Caco-2 (cell line): ENCODE measurements around the gene GRB14. TPM values are rescaled to one million over a fixed set of nuclear protein-coding genes. Genes with fewer than 3 reads are reported as not detected.
"Not testable (repeated sequence)": the region's sequence is repeated elsewhere in the genome, so short reads cannot be mapped to it uniquely, and the experiment has no call there.

Source experiments
- BruUV-seq: library from RNA; stranded (reverse); fragments of 400-500 nt; replicated peaks from 2 replicates; lab custom pipeline; 2021; lab: Mats Ljungman, UMichigan
- CTCF ChIA-PET: fragments of 300-600 bp; sonication (Branson Sonifier 250); formaldehyde crosslinking; loops from one replicate; lab custom pipeline; 2022; ENCODE audit warnings: antibody characterized with exemption; lab: Charles Lee
- POLR2A ChIA-PET: fragments of 300-600 bp; sonication (Branson Sonifier 250); formaldehyde crosslinking; loops from one replicate; lab custom pipeline; 2022; ENCODE audit warnings: antibody characterized with exemption; lab: Charles Lee
- DNase-seq, 2 experiments: peaks; one replicate each; pipeline versions ENCODE4 v3.0.0 to v3.0.0-alpha.2; 2020 to 2022
- H3K27me3 ChIP-seq: replicated peaks from 2 replicates; pipeline ENCODE4 v1.6.0; 2011; ENCODE audit warnings: low read length; ENCODE audit not compliant: control insufficient read depth, insufficient read depth
- H3K36me3 ChIP-seq: 2 replicates; pipeline ENCODE4 v1.5.1; 2011; ENCODE audit warnings: low read length; ENCODE audit not compliant: control insufficient read depth, insufficient read depth
- H3K4me1 ChIP-seq: fragments of 250-450 bp; sonication (Bioruptor Pico); 2 replicates; pipeline ENCODE4 v1.5.1; 2020; ENCODE audit warnings: mild to moderate bottlenecking
- H3K4me3 ChIP-seq: 2 replicates; pipeline ENCODE4 v1.5.1; 2011; ENCODE audit warnings: low read depth, mild to moderate bottlenecking, control low read depth, low read length
- H3K9me3 ChIP-seq: fragments of 250-450 bp; sonication (Bioruptor Pico); 2 replicates; pipeline ENCODE4 v1.5.1; 2020; ENCODE audit warnings: mild to moderate bottlenecking, moderate library complexity
- H3K27ac Mint-ChIP-seq: one replicate; pipeline ENCODE4 v1.8.0; 2022; ENCODE audit warnings: mixed read lengths; ENCODE audit not compliant: unreplicated experiment
- H3K27me3 Mint-ChIP-seq: one replicate; pipeline ENCODE4 v1.8.0; 2022; ENCODE audit warnings: mixed read lengths; ENCODE audit not compliant: insufficient read depth, unreplicated experiment
- H3K36me3 Mint-ChIP-seq: one replicate; pipeline ENCODE4 v1.8.0; 2022; ENCODE audit warnings: mild to moderate bottlenecking, mixed read lengths; ENCODE audit not compliant: insufficient read depth, unreplicated experiment
- H3K4me1 Mint-ChIP-seq: one replicate; pipeline ENCODE4 v1.8.0; 2022; ENCODE audit warnings: low read depth, mixed read lengths; ENCODE audit not compliant: unreplicated experiment
- H3K4me3 Mint-ChIP-seq: one replicate; pipeline ENCODE4 v1.8.0; 2022; ENCODE audit warnings: mild to moderate bottlenecking, moderate library complexity, mixed read lengths; ENCODE audit not compliant: unreplicated experiment
- H3K9me3 Mint-ChIP-seq: one replicate; pipeline ENCODE4 v1.8.0; 2022; ENCODE audit warnings: mixed read lengths; ENCODE audit not compliant: unreplicated experiment
- intact Hi-C: fragments of 100-400 bp; cut with micrococcal nuclease; formaldehyde crosslinking; loops from one replicate; pipeline ENCODE4 v1.10.0; 2022; ENCODE audit not compliant: unreplicated experiment
- total RNA-seq: library from RNA; stranded (reverse); gene quantifications from 2 replicates; pipeline ENCODE4 v1.2.3, GENCODE V29; 2022
- TF ChIP-seq, protein P1 (sequence below), 2 experiments: fragments of 200-600 bp in 1 of 2; IDR thresholded peaks; 1 replicate in 1 of 2; 2 replicates in 1 of 2; pipeline versions ENCODE4 v1.5.1 to v1.8.0; 2011 to 2022; ENCODE audit warnings: antibody characterized with exemption in 1 of 2, control low read depth in 1 of 2, inconsistent platforms in 1 of 2, low read depth in 1 of 2, low read length in 1 of 2, mild to moderate bottlenecking in 1 of 2, moderate library complexity in 1 of 2; ENCODE audit not compliant: insufficient read depth in 1 of 2, severe bottlenecking in 1 of 2, unreplicated experiment in 1 of 2

The GRB14 gene
- total RNA-seq, 1 experiment from 2014 or later, result 12.7 TPM

- intact Hi-C loops, result no loop called here
- no peak overlapping the region for H3K27ac Mint-ChIP-seq
- no peaks in the 10 kb centered on the region for H3K9me3 Mint-ChIP-seq
- H3K9me3 ChIP-seq, result no peaks in the 10 kb centered on the region
- no peaks in the 10 kb centered on the region for H3K27me3 Mint-ChIP-seq
- no peaks in the 10 kb centered on the region for H3K27me3 ChIP-seq
- DNase-seq, result no peak
- H3K36me3 Mint-ChIP-seq, result no peaks in the 10 kb centered on the region
- CTCF ChIA-PET, result no interaction called here
- no peak overlapping the region for H3K4me3 ChIP-seq
- peaks cover 6% of the 10 kb centered on the region for H3K4me1 Mint-ChIP-seq
- H3K36me3 ChIP-seq, result no peaks in the 10 kb centered on the region
- POLR2A ChIA-PET, result no interaction called here
- BruUV-seq, result no TSS peak
- TF ChIP-seq, protein P1, sequence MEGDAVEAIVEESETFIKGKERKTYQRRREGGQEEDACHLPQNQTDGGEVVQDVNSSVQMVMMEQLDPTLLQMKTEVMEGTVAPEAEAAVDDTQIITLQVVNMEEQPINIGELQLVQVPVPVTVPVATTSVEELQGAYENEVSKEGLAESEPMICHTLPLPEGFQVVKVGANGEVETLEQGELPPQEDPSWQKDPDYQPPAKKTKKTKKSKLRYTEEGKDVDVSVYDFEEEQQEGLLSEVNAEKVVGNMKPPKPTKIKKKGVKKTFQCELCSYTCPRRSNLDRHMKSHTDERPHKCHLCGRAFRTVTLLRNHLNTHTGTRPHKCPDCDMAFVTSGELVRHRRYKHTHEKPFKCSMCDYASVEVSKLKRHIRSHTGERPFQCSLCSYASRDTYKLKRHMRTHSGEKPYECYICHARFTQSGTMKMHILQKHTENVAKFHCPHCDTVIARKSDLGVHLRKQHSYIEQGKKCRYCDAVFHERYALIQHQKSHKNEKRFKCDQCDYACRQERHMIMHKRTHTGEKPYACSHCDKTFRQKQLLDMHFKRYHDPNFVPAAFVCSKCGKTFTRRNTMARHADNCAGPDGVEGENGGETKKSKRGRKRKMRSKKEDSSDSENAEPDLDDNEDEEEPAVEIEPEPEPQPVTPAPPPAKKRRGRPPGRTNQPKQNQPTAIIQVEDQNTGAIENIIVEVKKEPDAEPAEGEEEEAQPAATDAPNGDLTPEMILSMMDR (IDR thresholded peaks at IDR 0.05; ENCODE audit: insufficient read depth in 1 of 2, low read depth in 1 of 2, low read length in 1 of 2, severe bottlenecking in 1 of 2, unreplicated experiment in 1 of 2), result no peak
- H3K4me3 Mint-ChIP-seq, result no peak overlapping the region
- no peaks in the 10 kb centered on the region for H3K4me1 ChIP-seq
Observed at GRCh38 chr2:164554487-164554886, 66.8 kb downstream of the GRB14 start.

- Histone ChIP-seq H3K4me1 (no peaks in the 10 kb centered on the region), H3K9me3 (no peaks in the 10 kb centered on the region), H3K27me3 (no peaks in the 10 kb centered on the region), H3K4me3 (no peak overlapping the region), H3K36me3 (no peaks in the 10 kb centered on the region)
- Mint-ChIP-seq H3K27ac (no peak overlapping the region), H3K27me3 (no peaks in the 10 kb centered on the region), H3K4me3 (no peak overlapping the region), H3K4me1 (peaks cover 6% of the 10 kb centered on the region), H3K9me3 (no peaks in the 10 kb centered on the region), H3K36me3 (no peaks in the 10 kb centered on the region)
- TF ChIP-seq, protein P1 (IDR thresholded peaks at IDR 0.05; ENCODE audit: insufficient read depth in 1 of 2, low read depth in 1 of 2, low read length in 1 of 2, severe bottlenecking in 1 of 2, unreplicated experiment in 1 of 2), result no peak
- no peak for DNase-seq
- POLR2A ChIA-PET, result no interaction called here
- BruUV-seq, result no TSS peak
- intact Hi-C loops, result no loop called here
- CTCF ChIA-PET, result no interaction called here
Observed at GRCh38 chr2:164551519-164551918, 69.8 kb downstream of the GRB14 start.

GRCh38 chr2:164549705-164550104 is 71.6 kb downstream of the GRB14 start:
- H3K27ac Mint-ChIP-seq, BruUV-seq, H3K27me3 ChIP-seq, H3K9me3 Mint-ChIP-seq, intact Hi-C loops, H3K4me3 ChIP-seq, CTCF ChIA-PET, POLR2A ChIA-PET, H3K4me1 Mint-ChIP-seq, H3K36me3 Mint-ChIP-seq, H3K4me3 Mint-ChIP-seq, H3K9me3 ChIP-seq, H3K4me1 ChIP-seq, H3K27me3 Mint-ChIP-seq, H3K36me3 ChIP-seq, DNase-seq: not testable (repeated sequence)

DNA sequence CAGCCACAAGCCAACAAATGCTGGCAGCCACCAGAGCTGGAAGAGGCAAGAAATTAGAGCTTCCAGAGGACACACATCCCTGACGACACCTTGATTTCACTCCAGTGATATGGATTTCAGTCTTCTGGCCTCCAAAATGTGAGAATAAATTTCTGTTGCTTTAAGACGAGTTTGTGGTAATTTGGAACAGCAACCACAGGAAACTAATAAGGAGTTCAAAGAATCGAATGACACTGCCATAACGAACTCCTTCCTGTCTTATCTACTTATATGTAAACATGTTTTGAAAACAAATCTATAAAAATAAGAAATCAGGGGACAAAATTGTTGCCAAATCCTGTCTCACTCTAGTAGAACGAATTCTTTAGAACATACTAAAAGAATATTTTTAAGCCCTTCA is 75.8 kb downstream of the GRB14 start:
- H3K27ac Mint-ChIP-seq, result no peak overlapping the region
- DNase-seq, result no peak
- no peaks in the 10 kb centered on the region for H3K36me3 Mint-ChIP-seq
- H3K9me3 Mint-ChIP-seq, result peaks cover 10% of the 10 kb centered on the region
- H3K27me3 Mint-ChIP-seq, result no peaks in the 10 kb centered on the region
- peaks cover 4% of the 10 kb centered on the region; the same call in 1 of the 2 replicates for H3K9me3 ChIP-seq
- no peak overlapping the region for H3K4me3 Mint-ChIP-seq
- no peaks in the 10 kb centered on the region for H3K36me3 ChIP-seq
- TF ChIP-seq, protein P1 (IDR thresholded peaks at IDR 0.05; ENCODE audit: insufficient read depth in 1 of 2, low read depth in 1 of 2, low read length in 1 of 2, severe bottlenecking in 1 of 2, unreplicated experiment in 1 of 2), result no peak
- CTCF ChIA-PET, result no interaction called here
- intact Hi-C loops, result no loop called here
- H3K27me3 ChIP-seq, result no peaks in the 10 kb centered on the region
- H3K4me1 Mint-ChIP-seq, result no peaks in the 10 kb centered on the region
- no peak overlapping the region for H3K4me3 ChIP-seq
- no peaks in the 10 kb centered on the region for H3K4me1 ChIP-seq
- POLR2A ChIA-PET, result no interaction called here
- BruUV-seq, result no TSS peak
